Measurements from ENCODE around the gene MVD. TPM values are rescaled to one million over a fixed set of nuclear protein-coding genes. Genes with fewer than 3 reads are reported as not detected.

MVD gene
- total and polyA plus RNA-seq, 2 donors (not counting 1 experiment from before 2014, with no cell fraction given) = 35.9 to 204 TPM

DNA sequence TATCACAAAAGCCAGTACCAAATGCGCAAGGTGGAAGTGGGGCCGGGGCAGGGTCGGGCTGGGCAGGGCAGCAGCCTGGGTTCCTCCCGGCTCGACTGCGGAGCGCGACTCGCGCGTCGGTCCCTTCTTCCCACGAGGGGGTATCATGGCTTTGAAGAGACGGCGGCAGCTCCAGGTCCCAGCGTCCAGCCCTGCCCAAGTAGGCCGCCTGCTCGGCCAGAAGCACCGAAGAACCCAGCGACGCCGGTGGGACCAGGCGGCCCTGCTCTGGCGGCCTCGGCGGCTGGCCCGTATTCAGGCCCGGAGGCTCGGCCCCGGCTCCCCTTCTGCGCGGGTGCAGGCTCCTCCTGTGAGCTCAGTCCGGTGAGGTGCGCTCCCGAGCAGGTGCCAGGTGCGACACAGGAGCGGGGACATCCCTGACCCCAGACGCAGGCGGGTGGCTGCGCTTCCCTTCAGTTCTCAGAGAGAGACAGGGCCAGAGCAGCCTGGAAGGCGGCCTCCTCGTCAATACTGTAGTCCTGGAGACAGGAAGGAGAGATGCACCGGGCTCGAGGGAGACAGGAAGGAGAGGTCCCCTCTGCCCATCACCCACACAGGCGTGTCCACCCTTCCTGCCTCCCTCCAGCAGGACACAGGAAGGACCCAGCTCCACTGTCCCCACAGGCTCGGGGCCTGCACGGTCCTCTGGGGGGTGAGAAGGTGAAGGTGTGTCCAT lies 34.4 kb upstream of the MVD start:
- Histone ChIP-seq H3K9ac (ENCODE audit: insufficient read depth, low read length) (no peak overlapping the region), H3K4me2 (ENCODE audit: extremely low read depth, insufficient read depth, low read length) (no peak overlapping the region), H3K4me3 (replicated peaks in 1 of 4; ENCODE audit: control extremely low read depth in 1 of 4, insufficient read depth in 1 of 4, low read depth in 3 of 4, low read length in 4 of 4) (no peak overlapping the region), H3K36me3 (ENCODE audit: control insufficient read depth, insufficient read depth, low read length) (peaks cover 14% of the 10 kb centered on the region), H2AFZ (ENCODE audit: low read length) (no peak overlapping the region), H3K79me2 (ENCODE audit: control insufficient read depth, insufficient read depth, low read length) (peaks cover 3% of the 10 kb centered on the region), H3K9me3 (ENCODE audit: control insufficient read depth, insufficient read depth, low read depth, low read length) (no peaks in the 10 kb centered on the region), H4K20me1 (ENCODE audit: control insufficient read depth, extremely low read depth, insufficient read depth, low read length) (no peaks in the 10 kb centered on the region), H3K27me3 (ENCODE audit: control insufficient read depth, insufficient read depth, low read length) (no peaks in the 10 kb centered on the region), H3K4me1 (ENCODE audit: control insufficient read depth, extremely low read depth, insufficient read depth, low read length) (peaks cover 11% of the 10 kb centered on the region), H3K27ac (ENCODE audit: insufficient read depth, low read length) (no peak overlapping the region)
- TF ChIP-seq, protein P1, sequence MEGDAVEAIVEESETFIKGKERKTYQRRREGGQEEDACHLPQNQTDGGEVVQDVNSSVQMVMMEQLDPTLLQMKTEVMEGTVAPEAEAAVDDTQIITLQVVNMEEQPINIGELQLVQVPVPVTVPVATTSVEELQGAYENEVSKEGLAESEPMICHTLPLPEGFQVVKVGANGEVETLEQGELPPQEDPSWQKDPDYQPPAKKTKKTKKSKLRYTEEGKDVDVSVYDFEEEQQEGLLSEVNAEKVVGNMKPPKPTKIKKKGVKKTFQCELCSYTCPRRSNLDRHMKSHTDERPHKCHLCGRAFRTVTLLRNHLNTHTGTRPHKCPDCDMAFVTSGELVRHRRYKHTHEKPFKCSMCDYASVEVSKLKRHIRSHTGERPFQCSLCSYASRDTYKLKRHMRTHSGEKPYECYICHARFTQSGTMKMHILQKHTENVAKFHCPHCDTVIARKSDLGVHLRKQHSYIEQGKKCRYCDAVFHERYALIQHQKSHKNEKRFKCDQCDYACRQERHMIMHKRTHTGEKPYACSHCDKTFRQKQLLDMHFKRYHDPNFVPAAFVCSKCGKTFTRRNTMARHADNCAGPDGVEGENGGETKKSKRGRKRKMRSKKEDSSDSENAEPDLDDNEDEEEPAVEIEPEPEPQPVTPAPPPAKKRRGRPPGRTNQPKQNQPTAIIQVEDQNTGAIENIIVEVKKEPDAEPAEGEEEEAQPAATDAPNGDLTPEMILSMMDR (conservative IDR thresholded peaks at IDR 0.05 in 1 of 2, IDR thresholded peaks at IDR 0.05 in 1 of 2; ENCODE audit: low read depth in 1 of 2, low read length in 2 of 2) = no peak
- TF ChIP-seq EZH2 (IDR thresholded peaks at IDR 0.05; ENCODE audit: low read length, missing control alignments) = no peak
- no peak for DNase-seq (ENCODE audit: low read depth in 2 of 2)

GRCh38 chr16:88696441-88696840 lies 33.5 kb upstream of the MVD start:
- no peak overlapping the region for H3K4me2 ChIP-seq (ENCODE audit: extremely low read depth, insufficient read depth, low read length)
- TF ChIP-seq, protein P1 (conservative IDR thresholded peaks at IDR 0.05 in 1 of 2, IDR thresholded peaks at IDR 0.05 in 1 of 2; ENCODE audit: low read depth in 1 of 2, low read length in 2 of 2) = no peak
- TF ChIP-seq EZH2 (IDR thresholded peaks at IDR 0.05; ENCODE audit: low read length, missing control alignments) = no peak
- H3K9ac ChIP-seq (ENCODE audit: insufficient read depth, low read length) = no peak overlapping the region

GRCh38 chr16:88695753-88696152 lies 32.9 kb upstream of the MVD start:
- H3K27me3 ChIP-seq (ENCODE audit: control insufficient read depth, insufficient read depth, low read length) = no peaks in the 10 kb centered on the region
- no peaks in the 10 kb centered on the region for H3K9me3 ChIP-seq (ENCODE audit: control insufficient read depth, insufficient read depth, low read depth, low read length)
- no peak overlapping the region for H3K9ac ChIP-seq (ENCODE audit: insufficient read depth, low read length)
- H3K4me1 ChIP-seq (ENCODE audit: control insufficient read depth, extremely low read depth, insufficient read depth, low read length) = peaks cover 3% of the 10 kb centered on the region
- no peak overlapping the region for H3K4me2 ChIP-seq (ENCODE audit: extremely low read depth, insufficient read depth, low read length)
- peaks cover 14% of the 10 kb centered on the region for H3K36me3 ChIP-seq (ENCODE audit: control insufficient read depth, insufficient read depth, low read length)
- no peak for DNase-seq (ENCODE audit: low read depth in 2 of 2)
- H3K27ac ChIP-seq (ENCODE audit: insufficient read depth, low read length) = no peak overlapping the region
- H3K4me3 ChIP-seq (replicated peaks in 1 of 4; ENCODE audit: control extremely low read depth in 1 of 4, insufficient read depth in 1 of 4, low read depth in 3 of 4, low read length in 4 of 4) = no peak overlapping the region
- H2AFZ ChIP-seq (ENCODE audit: low read length) = no peak overlapping the region
- no peaks in the 10 kb centered on the region for H3K79me2 ChIP-seq (ENCODE audit: control insufficient read depth, insufficient read depth, low read length)
- TF ChIP-seq, protein P1 (conservative IDR thresholded peaks at IDR 0.05 in 1 of 2, IDR thresholded peaks at IDR 0.05 in 1 of 2; ENCODE audit: low read depth in 1 of 2, low read length in 2 of 2) = no peak
- no peak for TF ChIP-seq EZH2 (IDR thresholded peaks at IDR 0.05; ENCODE audit: low read length, missing control alignments)
- H4K20me1 ChIP-seq (ENCODE audit: control insufficient read depth, extremely low read depth, insufficient read depth, low read length) = no peaks in the 10 kb centered on the region

More at GRCh38 chr16:88696441-88696840, 33.5 kb upstream of the MVD start:
- Histone ChIP-seq H3K79me2 (ENCODE audit: control insufficient read depth, insufficient read depth, low read length) (no peaks in the 10 kb centered on the region), H2AFZ (ENCODE audit: low read length) (no peak overlapping the region), H3K27me3 (ENCODE audit: control insufficient read depth, insufficient read depth, low read length) (no peaks in the 10 kb centered on the region), H3K4me3 (replicated peaks in 1 of 4; ENCODE audit: control extremely low read depth in 1 of 4, insufficient read depth in 1 of 4, low read depth in 3 of 4, low read length in 4 of 4) (no peak overlapping the region), H3K36me3 (ENCODE audit: control insufficient read depth, insufficient read depth, low read length) (peaks cover 14% of the 10 kb centered on the region), H3K9me3 (ENCODE audit: control insufficient read depth, insufficient read depth, low read depth, low read length) (no peaks in the 10 kb centered on the region), H3K4me1 (ENCODE audit: control insufficient read depth, extremely low read depth, insufficient read depth, low read length) (peaks cover 9% of the 10 kb centered on the region), H3K27ac (ENCODE audit: insufficient read depth, low read length) (no peak overlapping the region), H4K20me1 (ENCODE audit: control insufficient read depth, extremely low read depth, insufficient read depth, low read length) (no peaks in the 10 kb centered on the region)
- no peak for DNase-seq (ENCODE audit: low read depth in 2 of 2)

All from fibroblast of lung (primary cell).